ENCODE results near the gene TFB1M. TPM values are rescaled to one million over a fixed set of nuclear protein-coding genes. Genes with fewer than 3 reads are reported as not detected.
A peak's percentile ranks its signal among the peaks of the same experiment; 100 is the strongest.

TFB1M gene
- total and polyA plus RNA-seq, 9 of the 15 experiments (the other 6 are each of a cell fraction or from before 2014, with no cell fraction given): 34.6 to 145 (median 40.4) TPM

GRCh38 chr6:155313602-155314091 lies 637 bp downstream of the TFB1M start (continued):
- TF ChIP-seq CTCF (IDR thresholded peaks at IDR 0.05 in 2 of 3, conservative IDR thresholded peaks at IDR 0.05 in 1 of 3; ENCODE audit: insufficient read depth in 2 of 3, low read depth in 1 of 3, low read length in 3 of 3) (no peak), MYC (IDR thresholded peaks at IDR 0.05; ENCODE audit: low read depth, low read length) (0 out of 2 replicates have a peak, but pooled peaks have one; percentile 4), MYC (CRISPR knock-in tag; IDR thresholded peaks at IDR 0.05; ENCODE audit: borderline replicate concordance, low read depth) (no peak), ERF (CRISPR knock-in tag; IDR thresholded peaks at IDR 0.05) (no peak), HDGF (IDR thresholded peaks at IDR 0.05) (no peak), TBL1XR1 (IDR thresholded peaks at IDR 0.05; ENCODE audit: low read length in 2 of 2) (no peak), ZNF740 (CRISPR knock-in tag; IDR thresholded peaks at IDR 0.05) (no peak), ZNF740 (tag; IDR thresholded peaks at IDR 0.05) (0 out of 4 replicates have a peak, but pooled peaks of 1 of the 2 experiments have one; percentile 73), HOMEZ (CRISPR knock-in tag; IDR thresholded peaks at IDR 0.05) (no peak), SMARCB1 (IDR thresholded peaks at IDR 0.05; ENCODE audit: insufficient read length, low read depth) (no peak), MECOM (CRISPR knock-in tag; IDR thresholded peaks at IDR 0.05) (peak; percentile 20; the same call in 1 of the 2 replicates), ZNF395 (CRISPR knock-in tag; IDR thresholded peaks at IDR 0.05) (no peak), SNRNP70 (optimal IDR thresholded peaks at IDR 0.05; ENCODE audit: low read depth, low read length) (no peak), ARID3A (IDR thresholded peaks at IDR 0.05; ENCODE audit: borderline replicate concordance, low read depth, low read length) (no peak), KDM1A (IDR thresholded peaks at IDR 0.05) (no peak)
